Smooth muscle cell (in vitro differentiated cells): ENCODE data around the gene HELT. TPM values are rescaled to one million over a fixed set of nuclear protein-coding genes. Genes with fewer than 3 reads are reported as not detected.

ENCODE experiments used
- DNase-seq: peaks from one replicate; lab custom pipeline; 2025; ENCODE audit not compliant: unreplicated experiment; lab: John Stamatoyannopoulos, UW
- H2AFZ ChIP-seq: fragments of 200-600 bp; sonication (generic); 2 replicates; pipeline ENCODE4 v1.6.0; 2016; ENCODE audit warnings: antibody characterized with exemption, low read depth, mild to moderate bottlenecking
- H3F3A ChIP-seq: fragments of 200-600 bp; sonication (generic); 2 replicates; pipeline ENCODE4 v1.6.0; 2017; ENCODE audit warnings: antibody characterized with exemption, low read depth
- H3K27ac ChIP-seq: fragments of 200-600 bp; sonication (generic); 2 replicates; pipeline ENCODE4 v1.5.1; 2016; ENCODE audit warnings: low read depth, mild to moderate bottlenecking
- H3K27me3 ChIP-seq: fragments of 200-600 bp; sonication (generic); 2 replicates; pipeline ENCODE4 v1.6.1; 2016; ENCODE audit warnings: low read depth, mild to moderate bottlenecking
- H3K36me3 ChIP-seq: fragments of 200-600 bp; sonication (generic); 2 replicates; pipeline ENCODE4 v1.5.1; 2016; ENCODE audit warnings: low read depth
- H3K4me1 ChIP-seq: fragments of 200-600 bp; sonication (generic); 2 replicates; pipeline ENCODE4 v1.5.1; 2016; ENCODE audit warnings: low read depth
- H3K4me2 ChIP-seq: fragments of 200-600 bp; sonication (generic); 2 replicates; pipeline ENCODE4 v1.6.0; 2016; ENCODE audit warnings: mild to moderate bottlenecking
- H3K4me3 ChIP-seq: fragments of 200-600 bp; sonication (generic); 2 replicates; pipeline ENCODE4 v1.5.1; 2016; ENCODE audit warnings: mild to moderate bottlenecking
- H3K79me2 ChIP-seq: fragments of 200-600 bp; sonication (generic); 2 replicates; pipeline ENCODE4 v1.6.0; 2016; ENCODE audit warnings: low read depth, mild to moderate bottlenecking
- H3K9ac ChIP-seq: fragments of 200-600 bp; sonication (generic); 2 replicates; pipeline ENCODE4 v1.6.0; 2016; ENCODE audit warnings: low read depth
- H3K9me3 ChIP-seq: fragments of 200-600 bp; sonication (generic); replicated peaks from 2 replicates; pipeline ENCODE4 v1.5.1; 2016; ENCODE audit warnings: low read depth
- H4K20me1 ChIP-seq: fragments of 200-600 bp; sonication (generic); 2 replicates; pipeline ENCODE4 v1.6.0; 2016; ENCODE audit warnings: low read depth
- WGBS: methylation state at CpG from one replicate; pipeline ENCODE4 v1.1.7; 2016; ENCODE audit warnings: low lambda C conversion rate; 5-methylcytosine and 5-hydroxymethylcytosine counted together
- polyA plus RNA-seq: library from polyadenylated mRNA; unstranded; fragments of >200 nt; fragmentation: Nextera tagmentation; extraction: Ambion mirVana; gene quantifications from 2 replicates; pipeline ENCODE4 v1.2.1, GENCODE V29; 2016
- total RNA-seq: library from RNA; depleted of rRNA; stranded (reverse); fragments of >200 nt; gene quantifications from 2 replicates; pipeline ENCODE4 v1.2.3, GENCODE V29; 2014
- TF ChIP-seq, protein P1 (sequence below): fragments of 200-600 bp; sonication (generic); IDR thresholded peaks from 2 replicates; pipeline ENCODE4 v1.5.1; 2017; ENCODE audit warnings: borderline replicate concordance, mild to moderate bottlenecking, antibody characterized with exemption; ENCODE audit not compliant: insufficient read depth, poor library complexity, severe bottlenecking

The HELT gene
- total and polyA plus RNA-seq, 2 experiments from 2014 or later = not detected

DNA sequence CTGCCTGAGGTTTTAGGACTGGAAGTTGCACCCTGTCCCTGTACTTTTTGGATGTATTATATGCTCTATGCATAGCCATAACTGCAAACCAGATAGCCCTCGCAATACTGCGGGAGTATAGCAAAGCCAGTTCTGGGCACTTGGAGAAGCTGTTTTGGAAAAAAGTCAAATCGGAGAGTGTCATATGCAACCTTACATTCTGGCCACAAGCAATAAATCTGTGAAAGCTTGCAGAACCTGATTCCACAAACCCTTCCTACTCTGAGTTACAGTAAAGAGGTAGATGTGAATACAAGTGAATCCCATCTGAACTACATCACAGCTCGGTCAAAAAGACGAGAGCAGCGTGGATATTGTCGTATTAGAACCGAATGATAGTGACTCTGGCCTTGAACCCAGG is 10.3 kb downstream of the HELT start:
- H3K27me3 ChIP-seq = peaks cover 97% of the 10 kb centered on the region
- TF ChIP-seq, protein P1, sequence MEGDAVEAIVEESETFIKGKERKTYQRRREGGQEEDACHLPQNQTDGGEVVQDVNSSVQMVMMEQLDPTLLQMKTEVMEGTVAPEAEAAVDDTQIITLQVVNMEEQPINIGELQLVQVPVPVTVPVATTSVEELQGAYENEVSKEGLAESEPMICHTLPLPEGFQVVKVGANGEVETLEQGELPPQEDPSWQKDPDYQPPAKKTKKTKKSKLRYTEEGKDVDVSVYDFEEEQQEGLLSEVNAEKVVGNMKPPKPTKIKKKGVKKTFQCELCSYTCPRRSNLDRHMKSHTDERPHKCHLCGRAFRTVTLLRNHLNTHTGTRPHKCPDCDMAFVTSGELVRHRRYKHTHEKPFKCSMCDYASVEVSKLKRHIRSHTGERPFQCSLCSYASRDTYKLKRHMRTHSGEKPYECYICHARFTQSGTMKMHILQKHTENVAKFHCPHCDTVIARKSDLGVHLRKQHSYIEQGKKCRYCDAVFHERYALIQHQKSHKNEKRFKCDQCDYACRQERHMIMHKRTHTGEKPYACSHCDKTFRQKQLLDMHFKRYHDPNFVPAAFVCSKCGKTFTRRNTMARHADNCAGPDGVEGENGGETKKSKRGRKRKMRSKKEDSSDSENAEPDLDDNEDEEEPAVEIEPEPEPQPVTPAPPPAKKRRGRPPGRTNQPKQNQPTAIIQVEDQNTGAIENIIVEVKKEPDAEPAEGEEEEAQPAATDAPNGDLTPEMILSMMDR = no peak
- peaks cover 3% of the 10 kb centered on the region for H3K4me1 ChIP-seq
- no peaks in the 10 kb centered on the region for H3F3A ChIP-seq
- no peaks in the 10 kb centered on the region for H4K20me1 ChIP-seq
- DNase-seq = no peak
- no peaks in the 10 kb centered on the region for H3K9me3 ChIP-seq
- WGBS = 96% methylated on average over 8 of the region's 8 CpGs
- H3K36me3 ChIP-seq = no peaks in the 10 kb centered on the region
- no peak overlapping the region for H3K27ac ChIP-seq
- H3K4me2 ChIP-seq = no peak overlapping the region
- H3K9ac ChIP-seq = no peak overlapping the region
- H3K79me2 ChIP-seq = no peaks in the 10 kb centered on the region
- H2AFZ ChIP-seq = no peak overlapping the region
- no peak overlapping the region for H3K4me3 ChIP-seq

DNA sequence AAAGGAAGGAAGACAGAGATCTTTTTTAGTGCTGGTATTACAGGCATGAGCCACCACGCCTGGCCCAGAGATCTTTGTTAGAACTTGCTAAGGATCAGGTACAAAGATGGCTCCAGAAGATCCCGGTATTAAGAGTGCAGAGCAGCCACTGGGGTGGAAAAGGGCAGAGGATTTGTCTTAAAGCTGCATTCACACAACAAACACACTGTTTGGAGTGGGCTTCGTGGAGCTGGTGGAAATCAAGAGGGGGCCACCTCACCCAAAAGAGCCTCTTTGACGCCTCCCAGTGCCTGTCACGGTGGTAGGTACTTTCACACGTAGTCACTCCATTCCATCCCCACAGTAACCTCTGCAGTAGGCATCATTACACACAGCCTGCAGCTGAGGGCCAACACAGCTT is 13.3 kb downstream of the HELT start:
- Histone ChIP-seq H3F3A (no peaks in the 10 kb centered on the region), H3K9me3 (no peaks in the 10 kb centered on the region), H3K4me2 (no peak overlapping the region), H4K20me1 (no peaks in the 10 kb centered on the region), H3K36me3 (no peaks in the 10 kb centered on the region), H3K9ac (no peak overlapping the region), H3K79me2 (no peaks in the 10 kb centered on the region), H2AFZ (no peak overlapping the region), H3K27me3 (peaks cover 73% of the 10 kb centered on the region), H3K4me1 (no peaks in the 10 kb centered on the region), H3K4me3 (no peak overlapping the region), H3K27ac (no peak overlapping the region)
- WGBS = 77% methylated on average over 6 of the region's 6 CpGs
- TF ChIP-seq, protein P1 = no peak
- DNase-seq = no peak

DNA sequence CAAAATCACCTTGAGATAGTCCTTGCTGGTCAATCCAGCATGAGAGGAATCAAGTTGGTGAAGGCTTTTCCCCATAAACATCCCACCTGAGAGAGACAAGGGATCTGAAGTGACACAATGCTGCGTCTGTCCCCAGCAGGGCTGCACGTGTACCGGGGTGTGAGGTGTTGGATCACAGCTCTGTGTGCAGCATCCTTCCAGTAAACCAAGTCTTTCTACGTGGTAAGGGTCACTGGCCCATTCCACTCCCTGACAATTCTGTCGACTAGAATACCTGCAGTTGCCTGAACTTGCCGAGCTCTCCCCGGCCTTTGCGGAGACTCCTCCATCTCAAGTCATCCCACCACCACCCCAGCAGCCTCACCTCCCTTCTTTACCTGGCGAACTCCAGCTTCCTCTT is 14.8 kb downstream of the HELT start:
- Histone ChIP-seq H3K27ac (no peak overlapping the region), H3F3A (no peaks in the 10 kb centered on the region), H3K4me2 (no peak overlapping the region), H2AFZ (no peak overlapping the region), H3K36me3 (no peaks in the 10 kb centered on the region), H3K79me2 (no peaks in the 10 kb centered on the region), H3K9me3 (no peaks in the 10 kb centered on the region), H3K27me3 (peaks cover 60% of the 10 kb centered on the region), H3K9ac (no peak overlapping the region), H3K4me3 (no peak overlapping the region), H3K4me1 (no peaks in the 10 kb centered on the region), H4K20me1 (no peaks in the 10 kb centered on the region)
- whole genome bisulfite sequencing = 89% methylated on average over 9 of the region's 9 CpGs
- DNase-seq = no peak
- TF ChIP-seq, protein P1 = no peak

DNA sequence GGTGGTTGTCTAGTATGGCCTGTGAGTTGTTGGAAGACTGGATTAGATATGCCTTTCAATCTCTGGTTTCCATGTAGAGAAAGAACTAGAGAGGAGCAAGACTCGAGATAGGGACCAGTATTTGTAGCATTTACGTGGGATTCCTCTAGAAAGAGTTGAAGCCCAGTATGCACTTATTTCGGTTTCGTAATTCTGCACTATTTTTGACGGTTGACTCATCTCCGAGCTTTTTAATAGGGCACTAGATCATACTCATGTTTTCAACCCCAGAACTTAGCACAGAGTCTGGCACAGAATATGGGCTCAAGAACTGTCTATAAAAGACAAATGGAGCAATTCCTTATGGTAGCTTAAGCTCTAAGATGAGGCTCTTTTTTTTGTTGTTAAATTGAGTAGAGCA is 15.7 kb downstream of the HELT start:
- Histone ChIP-seq H3K9me3 (no peaks in the 10 kb centered on the region), H4K20me1 (no peaks in the 10 kb centered on the region), H3K36me3 (no peaks in the 10 kb centered on the region), H3K4me2 (no peak overlapping the region), H3F3A (no peaks in the 10 kb centered on the region), H3K79me2 (no peaks in the 10 kb centered on the region), H3K27me3 (peaks cover 51% of the 10 kb centered on the region), H3K4me1 (no peaks in the 10 kb centered on the region), H3K4me3 (no peak overlapping the region), H3K27ac (no peak overlapping the region), H3K9ac (no peak overlapping the region), H2AFZ (no peak overlapping the region)
- TF ChIP-seq, protein P1 = no peak
- WGBS = 74% methylated on average over 6 of the region's 6 CpGs
- no peak for DNase-seq
